Left lung (tissue), 10 donors: ENCODE data around the gene CCN2. TPM values are rescaled to one million over a fixed set of nuclear protein-coding genes. Genes with fewer than 3 reads are reported as not detected.

Experiments
- ATAC-seq: fragments of 200-7000 bp; cut with Tn5 transposase; one replicate; pipeline ENCODE4 v1.9.1; 2020; ENCODE audit warnings: moderate library complexity
- DNase-seq, 4 donors: peaks; one replicate each; pipeline ENCODE4 v3.0.0-alpha.2; 2013 to 2020
- H3K27ac ChIP-seq, 2 donors: fragments of 200-600 bp; sonication (generic) in 1 of 2; one replicate each; pipeline versions ENCODE4 v1.5.0 to v1.8.0; 2020 to 2021
- H3K27me3 ChIP-seq, 2 donors: fragments of 200-600 bp; sonication (generic) in 1 of 2; one replicate each; pipeline versions ENCODE4 v1.5.0 to v1.8.0; 2020 to 2021
- H3K36me3 ChIP-seq, 2 donors: fragments of 200-600 bp; sonication (generic) in 1 of 2; one replicate each; pipeline versions ENCODE4 v1.5.0 to v1.8.0; 2020 to 2021
- H3K4me1 ChIP-seq, 2 donors: fragments of 200-600 bp; one replicate each; pipeline ENCODE4 v1.8.0; 2021
- H3K4me3 ChIP-seq, 2 donors: fragments of 200-600 bp; sonication (generic) in 1 of 2; one replicate each; pipeline versions ENCODE4 v1.5.0 to v1.8.0; 2020 to 2021; ENCODE audit warnings: mild to moderate bottlenecking in 1 of 2
- H3K9me3 ChIP-seq, 2 donors: fragments of 200-600 bp; sonication (generic) in 1 of 2; one replicate each; pipeline versions ENCODE4 v1.5.0 to v1.8.0; 2020 to 2021
- intact Hi-C, 2 donors: fragments of 100-400 bp; cut with DNase I; formaldehyde crosslinking; loops; one replicate each; pipeline versions ENCODE4 v1.11.2 to v1.14.2; 2022
- polyA plus RNA-seq, 6 donors: library from polyadenylated mRNA; unstranded; fragments of 120-200 nt; gene quantifications; one replicate each; pipeline ENCODE4 v1.2.1, GENCODE V29; 2013; ENCODE audit not compliant: insufficient read length in 6 of 6
- total RNA-seq, 2 donors: library from RNA; stranded (reverse); fragmentation: NEBNext Ultra II Directional; extraction: Animal tissue kit (Norgen Biotek cat#: 25700); gene quantifications; one replicate each; pipeline ENCODE4 v1.2.1, GENCODE V29; 2021
- TF ChIP-seq, protein P1 (sequence below), 2 donors: fragments of 200-600 bp; sonication (generic) in 1 of 2; IDR thresholded peaks; one replicate each; pipeline versions ENCODE4 v1.5.0 to v1.8.0; 2021; ENCODE audit warnings: antibody characterized with exemption in 2 of 2
- donor health status: DM: no; HTN: yes; CAD: no.
- donor health status: DM: no; HTN: no; CAD: no.

CCN2 gene
- total and polyA plus RNA-seq, 8 donors, result 11.6 to 282 (median 85.2) TPM

GRCh38 chr6:131982740-131983259 lies 31.6 kb upstream of the CCN2 start:
- DNase-seq, result no peak
- H3K9me3 ChIP-seq, result no peaks in the 10 kb centered on the region
- peak overlapping the region in 1 of 2 donors; percentile 10 for H3K27ac ChIP-seq
- H3K4me1 ChIP-seq, result no peaks in the 10 kb centered on the region
- intact Hi-C loops, result no loop called here
- no peaks in the 10 kb centered on the region for H3K36me3 ChIP-seq
- peak; percentile 56 for ATAC-seq
- TF ChIP-seq, protein P1, sequence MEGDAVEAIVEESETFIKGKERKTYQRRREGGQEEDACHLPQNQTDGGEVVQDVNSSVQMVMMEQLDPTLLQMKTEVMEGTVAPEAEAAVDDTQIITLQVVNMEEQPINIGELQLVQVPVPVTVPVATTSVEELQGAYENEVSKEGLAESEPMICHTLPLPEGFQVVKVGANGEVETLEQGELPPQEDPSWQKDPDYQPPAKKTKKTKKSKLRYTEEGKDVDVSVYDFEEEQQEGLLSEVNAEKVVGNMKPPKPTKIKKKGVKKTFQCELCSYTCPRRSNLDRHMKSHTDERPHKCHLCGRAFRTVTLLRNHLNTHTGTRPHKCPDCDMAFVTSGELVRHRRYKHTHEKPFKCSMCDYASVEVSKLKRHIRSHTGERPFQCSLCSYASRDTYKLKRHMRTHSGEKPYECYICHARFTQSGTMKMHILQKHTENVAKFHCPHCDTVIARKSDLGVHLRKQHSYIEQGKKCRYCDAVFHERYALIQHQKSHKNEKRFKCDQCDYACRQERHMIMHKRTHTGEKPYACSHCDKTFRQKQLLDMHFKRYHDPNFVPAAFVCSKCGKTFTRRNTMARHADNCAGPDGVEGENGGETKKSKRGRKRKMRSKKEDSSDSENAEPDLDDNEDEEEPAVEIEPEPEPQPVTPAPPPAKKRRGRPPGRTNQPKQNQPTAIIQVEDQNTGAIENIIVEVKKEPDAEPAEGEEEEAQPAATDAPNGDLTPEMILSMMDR (IDR thresholded peaks at IDR 0.05), result no peak
- no peaks in the 10 kb centered on the region for H3K27me3 ChIP-seq
- H3K4me3 ChIP-seq, result no peak overlapping the region

DNA sequence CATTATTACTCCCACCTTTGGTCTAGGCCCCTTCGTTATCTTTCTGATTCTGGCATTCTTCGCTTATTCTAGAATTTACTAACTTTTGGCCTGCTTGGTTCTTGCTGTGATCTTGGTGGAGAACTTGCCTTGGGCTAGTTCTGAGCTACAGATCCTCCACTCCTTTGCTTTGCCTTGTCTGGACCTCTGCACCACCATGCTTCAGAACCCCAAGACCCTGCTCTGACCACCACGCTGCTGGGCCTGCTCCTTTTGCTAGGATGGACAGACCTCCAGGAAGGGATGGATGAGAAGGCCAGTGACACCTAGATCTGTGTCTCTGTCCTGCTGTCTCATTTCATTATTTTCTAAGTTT lies 30.4 kb upstream of the CCN2 start:
- TF ChIP-seq, protein P1 (IDR thresholded peaks at IDR 0.05), result no peak
- no peaks in the 10 kb centered on the region for H3K27me3 ChIP-seq
- intact Hi-C loops, result no loop called here
- no peaks in the 10 kb centered on the region for H3K36me3 ChIP-seq
- H3K27ac ChIP-seq, result no peak overlapping the region
- H3K4me1 ChIP-seq, result no peaks in the 10 kb centered on the region
- DNase-seq, result no peak
- ATAC-seq, result no peak
- H3K4me3 ChIP-seq, result no peak overlapping the region
- H3K9me3 ChIP-seq, result no peaks in the 10 kb centered on the region

- Histone ChIP-seq H3K27ac (no peak overlapping the region), H3K9me3 (no peaks in the 10 kb centered on the region), H3K4me3 (no peak overlapping the region), H3K4me1 (no peaks in the 10 kb centered on the region), H3K36me3 (no peaks in the 10 kb centered on the region), H3K27me3 (no peaks in the 10 kb centered on the region)
- ATAC-seq (no peak), DNase-seq (no peak)
- TF ChIP-seq, protein P1 (IDR thresholded peaks at IDR 0.05), result no peak
- intact Hi-C loops, result no loop called here
These were observed 29.8 kb upstream of the CCN2 start for GRCh38 chr6:131980791-131981623.

- Histone ChIP-seq H3K27ac (no peak overlapping the region), H3K36me3 (no peaks in the 10 kb centered on the region), H3K9me3 (no peaks in the 10 kb centered on the region), H3K4me3 (no peak overlapping the region), H3K4me1 (no peaks in the 10 kb centered on the region), H3K27me3 (no peaks in the 10 kb centered on the region)
- intact Hi-C loops, result no loop called here
- TF ChIP-seq, protein P1 (IDR thresholded peaks at IDR 0.05), result no peak
- no peak for ATAC-seq
- DNase-seq, result no peak
These were observed 29.2 kb upstream of the CCN2 start for GRCh38 chr6:131980338-131980790.

DNA sequence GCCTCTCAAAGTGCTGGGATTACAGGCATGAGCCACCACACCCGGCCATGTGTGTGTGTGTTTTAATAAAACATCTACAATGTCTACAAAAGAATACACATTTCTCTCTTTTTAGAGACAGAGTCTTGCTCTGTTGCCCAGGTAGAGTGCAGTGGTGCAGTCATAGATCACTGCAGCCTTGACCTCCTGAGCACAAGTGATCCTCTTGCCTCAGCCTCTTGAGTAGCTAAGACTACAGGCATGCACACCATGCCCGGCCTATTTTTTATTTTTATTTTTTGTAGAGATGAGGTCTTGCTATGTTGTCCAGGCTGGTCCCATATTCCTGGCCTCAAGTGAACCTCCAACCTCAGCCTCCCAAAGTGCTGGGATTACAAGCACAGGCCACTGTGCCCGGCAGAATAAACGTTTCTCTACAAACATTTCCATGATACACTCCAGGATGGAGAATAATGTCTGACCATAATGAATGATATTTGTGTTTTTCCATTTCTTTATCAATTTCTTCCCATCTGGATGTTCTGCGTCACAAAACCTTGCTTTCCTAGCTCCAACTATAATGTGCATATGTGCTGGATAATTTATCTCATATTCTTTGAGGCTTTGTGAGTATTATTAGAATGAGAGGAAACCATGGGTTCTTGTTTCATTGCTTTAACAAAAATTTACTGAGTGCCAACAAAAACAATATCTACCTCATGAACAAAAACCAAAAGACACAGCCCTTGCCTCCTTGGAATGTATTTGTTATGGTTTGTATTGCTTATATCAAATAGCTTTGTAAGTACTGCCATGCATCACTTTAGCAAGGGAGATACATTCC lies 28.6 kb upstream of the CCN2 start:
- no peak for DNase-seq
- H3K27ac ChIP-seq, result no peak overlapping the region

More for the DNA sequence above, 28.6 kb upstream of the CCN2 start:
- H3K9me3 ChIP-seq, result no peaks in the 10 kb centered on the region
- no peak overlapping the region for H3K4me3 ChIP-seq
- no peaks in the 10 kb centered on the region for H3K27me3 ChIP-seq
- H3K4me1 ChIP-seq, result no peaks in the 10 kb centered on the region
- intact Hi-C loops, result no loop called here
- ATAC-seq, result no peak
- no peaks in the 10 kb centered on the region for H3K36me3 ChIP-seq
- TF ChIP-seq, protein P1 (IDR thresholded peaks at IDR 0.05), result no peak
